Suprapubic skin (tissue), 4 donors: ENCODE measurements around the gene ROR2. TPM values are rescaled to one million over a fixed set of nuclear protein-coding genes. Genes with fewer than 3 reads are reported as not detected.

Experiments used
- DNase-seq, 2 donors: peaks; one replicate each; pipeline ENCODE4 v3.0.0-alpha.2; 2019; ENCODE audit warnings: low spot score in 2 of 2
- H3K27ac ChIP-seq: fragments of 200-600 bp; sonication (generic); one replicate; pipeline ENCODE4 v1.5.1; 2019
- H3K27me3 ChIP-seq: fragments of 200-600 bp; sonication (generic); one replicate; pipeline ENCODE4 v1.5.1; 2019
- H3K36me3 ChIP-seq: fragments of 200-600 bp; sonication (generic); one replicate; pipeline ENCODE4 v1.5.1; 2019
- H3K4me1 ChIP-seq: fragments of 200-600 bp; sonication (generic); one replicate; pipeline ENCODE4 v1.5.1; 2019
- H3K4me3 ChIP-seq: fragments of 200-600 bp; sonication (generic); one replicate; pipeline ENCODE4 v1.5.1; 2019; ENCODE audit warnings: mild to moderate bottlenecking
- H3K9me3 ChIP-seq: fragments of 200-600 bp; sonication (generic); one replicate; pipeline ENCODE4 v1.5.1; 2019
- CTCF ChIP-seq, 2 donors: fragments of 200-600 bp in 1 of 2; fragments of 450-650 bp in 1 of 2; sonication (generic) in 1 of 2; IDR thresholded peaks; one replicate each; pipeline ENCODE4 v1.5.1; 2016 to 2019; ENCODE audit warnings: antibody characterized with exemption in 2 of 2, mild to moderate bottlenecking in 1 of 2, moderate library complexity in 1 of 2
- EP300 ChIP-seq: sonication (generic); formaldehyde crosslinking; IDR thresholded peaks from one replicate; pipeline ENCODE4 v1.6.1; 2017; ENCODE audit warnings: antibody characterized with exemption
- POLR2A ChIP-seq, 2 donors: fragments of 450-650 bp; IDR thresholded peaks; one replicate each; pipeline ENCODE4 v1.6.1; 2017; ENCODE audit warnings: antibody characterized with exemption in 2 of 2, mild to moderate bottlenecking in 2 of 2, moderate library complexity in 2 of 2
- POLR2AphosphoS5 ChIP-seq, 3 donors: sonication (generic); formaldehyde crosslinking; IDR thresholded peaks; one replicate each; pipeline ENCODE4 v1.6.1; 2017; ENCODE audit warnings: antibody characterized with exemption in 3 of 3
- WGBS: methylation state at CpG from one replicate; pipeline ENCODE4 v1.1.5; 2018; 5-methylcytosine and 5-hydroxymethylcytosine counted together
- total RNA-seq, 4 donors: library from RNA; depleted of rRNA; stranded (reverse); fragments of >200 nt; gene quantifications; one replicate each; pipeline ENCODE4 v1.1.0, GENCODE V29; 2016

ROR2 gene
- total RNA-seq, 4 donors from 2014 or later, result 3.3 to 7.3 (median 5.0) TPM

- no peak overlapping the region for H3K4me3 ChIP-seq
- no peaks in the 10 kb centered on the region for H3K36me3 ChIP-seq
- 58% methylated on average over 17 of the region's 32 CpGs for WGBS
- H3K9me3 ChIP-seq, result no peaks in the 10 kb centered on the region
- no peaks in the 10 kb centered on the region for H3K27me3 ChIP-seq
- DNase-seq, result no peak
- peaks cover 65% of the 10 kb centered on the region for H3K4me1 ChIP-seq
- no peak overlapping the region for H3K27ac ChIP-seq
- TF ChIP-seq POLR2AphosphoS5 (IDR thresholded peaks at IDR 0.05), result no peak
- TF ChIP-seq CTCF (IDR thresholded peaks at IDR 0.05), result no peak
- no peak for TF ChIP-seq POLR2A (IDR thresholded peaks at IDR 0.05)
- no peak for TF ChIP-seq EP300
These were observed 49.8 kb downstream of the ROR2 start for GRCh38 chr9:91900055-91900796.

GRCh38 chr9:91899594-91899993 is 50.4 kb downstream of the ROR2 start:
- Histone ChIP-seq H3K4me3 (no peak overlapping the region), H3K27ac (no peak overlapping the region), H3K4me1 (peaks cover 65% of the 10 kb centered on the region), H3K9me3 (no peaks in the 10 kb centered on the region), H3K27me3 (no peaks in the 10 kb centered on the region), H3K36me3 (no peaks in the 10 kb centered on the region)
- TF ChIP-seq POLR2A (IDR thresholded peaks at IDR 0.05) (no peak), CTCF (IDR thresholded peaks at IDR 0.05) (no peak), POLR2AphosphoS5 (IDR thresholded peaks at IDR 0.05) (no peak), EP300 (no peak)
- WGBS, result 96% methylated on average over 9 of the region's 9 CpGs
- DNase-seq, result no peak

- H3K27me3 ChIP-seq, result no peaks in the 10 kb centered on the region
- no peak overlapping the region for H3K27ac ChIP-seq
- peaks cover 65% of the 10 kb centered on the region for H3K4me1 ChIP-seq
These were observed 50.8 kb downstream of the ROR2 start for GRCh38 chr9:91899219-91899563.

GRCh38 chr9:91898451-91899218 is 51.4 kb downstream of the ROR2 start:
- H3K4me1 ChIP-seq, result peaks cover 65% of the 10 kb centered on the region
- no peak overlapping the region for H3K27ac ChIP-seq
- TF ChIP-seq POLR2AphosphoS5 (IDR thresholded peaks at IDR 0.05) (no peak), CTCF (IDR thresholded peaks at IDR 0.05) (no peak), POLR2A (IDR thresholded peaks at IDR 0.05) (no peak), EP300 (no peak)
- no peak overlapping the region for H3K4me3 ChIP-seq
- 46% methylated on average over 10 of the region's 17 CpGs for WGBS
- no peaks in the 10 kb centered on the region for H3K36me3 ChIP-seq
- no peaks in the 10 kb centered on the region for H3K27me3 ChIP-seq
- no peak for DNase-seq
- no peaks in the 10 kb centered on the region for H3K9me3 ChIP-seq

More at GRCh38 chr9:91899219-91899563, 50.8 kb downstream of the ROR2 start:
- 80% methylated on average over 2 of the region's 2 CpGs for WGBS
- no peak overlapping the region for H3K4me3 ChIP-seq
- TF ChIP-seq CTCF (IDR thresholded peaks at IDR 0.05), result no peak
- no peak for TF ChIP-seq POLR2A (IDR thresholded peaks at IDR 0.05)
- no peak for TF ChIP-seq EP300
- TF ChIP-seq POLR2AphosphoS5 (IDR thresholded peaks at IDR 0.05), result no peak
- H3K9me3 ChIP-seq, result no peaks in the 10 kb centered on the region
- H3K36me3 ChIP-seq, result no peaks in the 10 kb centered on the region
- DNase-seq, result no peak

- TF ChIP-seq CTCF (IDR thresholded peaks at IDR 0.05), result no peak
- TF ChIP-seq POLR2AphosphoS5 (IDR thresholded peaks at IDR 0.05), result no peak
- no peak for TF ChIP-seq EP300
- no peak for TF ChIP-seq POLR2A (IDR thresholded peaks at IDR 0.05)
- Histone ChIP-seq H3K4me1 (peaks cover 61% of the 10 kb centered on the region), H3K27ac (no peak overlapping the region), H3K27me3 (no peaks in the 10 kb centered on the region), H3K4me3 (no peak overlapping the region), H3K36me3 (no peaks in the 10 kb centered on the region), H3K9me3 (no peaks in the 10 kb centered on the region)
- WGBS, result 15% methylated on average over 1 of the region's 1 CpG
- no peak for DNase-seq
These were observed 52.8 kb downstream of the ROR2 start for GRCh38 chr9:91897201-91897600.
